H1 (cell line): ENCODE measurements around the gene SURF1. TPM values are rescaled to one million over a fixed set of nuclear protein-coding genes. Genes with fewer than 3 reads are reported as not detected.

Source experiments
- CTCF ChIA-PET: fragments of 300-600 bp; sonication (Branson Sonifier 250); formaldehyde crosslinking; loops from one replicate; lab custom pipeline; 2021; ENCODE audit not compliant: partially characterized antibody; lab: Charles Lee
- POLR2A ChIA-PET: fragments of 300-600 bp; sonication (Branson Sonifier 250); formaldehyde crosslinking; loops from one replicate; lab custom pipeline; 2021; ENCODE audit warnings: inconsistent platforms; ENCODE audit not compliant: partially characterized antibody; lab: Charles Lee
- DNase-seq, 2 experiments: peaks; one replicate each; pipeline versions ENCODE4 v3.0.0 to v3.0.0-alpha.2; 2010 to 2022; ENCODE audit warnings: low spot score in 2 of 2, low read depth in 1 of 2, mixed read lengths in 1 of 2
- FAIRE-seq: peaks from 2 replicates; lab custom pipeline; 2011; peaks lifted over from hg19 to GRCh38; lab: Jason Lieb, UNC
- H2AFZ ChIP-seq: 2 replicates; pipeline ENCODE4 v1.8.1; 2012; ENCODE audit warnings: low read length, inconsistent platforms
- H2AK5ac ChIP-seq: 2 replicates; pipeline ENCODE4 v1.6.1; 2013; ENCODE audit warnings: low read depth, low read length
- H2BK120ac ChIP-seq: replicated peaks from 2 replicates; pipeline ENCODE3; 2013; ENCODE audit warnings: low read depth, low read length, inconsistent platforms
- H2BK12ac ChIP-seq: 2 replicates; pipeline ENCODE4 v1.6.1; 2013; ENCODE audit warnings: low read depth, low read length
- H2BK15ac ChIP-seq: 2 replicates; pipeline ENCODE4 v1.6.1; 2013; ENCODE audit warnings: low read length
- H2BK20ac ChIP-seq: 2 replicates; pipeline ENCODE4 v1.6.1; 2013; ENCODE audit warnings: low read length
- H2BK5ac ChIP-seq: 2 replicates; pipeline ENCODE4 v1.6.1; 2013; ENCODE audit warnings: low read depth, low read length
- H3K14ac ChIP-seq: 2 replicates; pipeline ENCODE4 v1.6.1; 2013; ENCODE audit warnings: inconsistent platforms; ENCODE audit not compliant: insufficient read length
- H3K18ac ChIP-seq: 2 replicates; pipeline ENCODE4 v1.6.1; 2013; ENCODE audit warnings: low read length; ENCODE audit errors: extremely low read depth
- H3K23ac ChIP-seq: 2 replicates; pipeline ENCODE4 v1.6.1; 2013; ENCODE audit warnings: inconsistent platforms; ENCODE audit not compliant: insufficient read length
- H3K23me2 ChIP-seq: 2 replicates; pipeline ENCODE4 v1.6.1; 2013; ENCODE audit warnings: low read depth, low read length
- H3K27ac ChIP-seq: 2 replicates; pipeline ENCODE4 v1.6.1; 2011; ENCODE audit warnings: low read depth, low read length, inconsistent platforms
- H3K27me3 ChIP-seq, 4 experiments: replicated peaks in 1 of 4; 1 replicate in 1 of 4; 2 replicates in 3 of 4; pipeline versions ENCODE4 v1.6.1 to v1.8.1; 2011 to 2013; ENCODE audit warnings: low read length in 3 of 4, mild to moderate bottlenecking in 3 of 4, inconsistent platforms in 2 of 4, mixed read lengths in 2 of 4, moderate library complexity in 1 of 4; ENCODE audit not compliant: control insufficient read depth in 3 of 4, insufficient read depth in 3 of 4; ENCODE audit errors: extremely low read depth in 1 of 4
- H3K36me3 ChIP-seq, 4 experiments: 2 replicates each; pipeline versions ENCODE4 v1.6.1 to v1.8.1; 2011 to 2013; ENCODE audit warnings: mild to moderate bottlenecking in 4 of 4, low read length in 3 of 4, moderate library complexity in 2 of 4, control low read depth in 1 of 4, inconsistent platforms in 1 of 4; ENCODE audit not compliant: insufficient read depth in 4 of 4, control insufficient read depth in 2 of 4
- H3K4ac ChIP-seq: replicated peaks from 2 replicates; pipeline ENCODE3; 2013; ENCODE audit warnings: low read length, low read depth, mixed read lengths, inconsistent platforms; ENCODE audit not compliant: insufficient read length
- H3K4me1 ChIP-seq, 4 experiments: replicated peaks in 1 of 4; 1 replicate in 1 of 4; 2 replicates in 3 of 4; pipeline versions ENCODE4 v1.6.1 to v1.8.1; 2011 to 2013; ENCODE audit warnings: low read length in 3 of 4, inconsistent platforms in 2 of 4, mixed read lengths in 1 of 4; ENCODE audit not compliant: insufficient read depth in 4 of 4, control insufficient read depth in 3 of 4
- H3K4me2 ChIP-seq, 2 experiments: 2 replicates each; pipeline versions ENCODE4 v1.6.1 to v1.8.1; 2011 to 2013; ENCODE audit warnings: low read depth in 2 of 2, low read length in 2 of 2, control low read depth in 1 of 2, inconsistent platforms in 1 of 2, mild to moderate bottlenecking in 1 of 2; ENCODE audit not compliant: insufficient read depth in 1 of 2
- H3K4me3 ChIP-seq, 4 experiments: fragments of 200-600, 300-600 bp in 1 of 4; sonication (generic), shearing (Covaris generic), sonication (Bioruptor Twin) in 1 of 4; 2 replicates each; pipeline versions ENCODE4 v1.5.1 to v1.8.1; 2011 to 2016; ENCODE audit warnings: low read length in 4 of 4, low read depth in 3 of 4, control low read depth in 2 of 4, inconsistent platforms in 2 of 4, mild to moderate bottlenecking in 2 of 4, mixed read lengths in 1 of 4, moderate library complexity in 1 of 4; ENCODE audit not compliant: insufficient read depth in 2 of 4; ENCODE audit errors: extremely low read depth in 1 of 4
- H3K56ac ChIP-seq: replicated peaks from 2 replicates; pipeline ENCODE3; 2013; ENCODE audit warnings: low read depth, mild to moderate bottlenecking, mixed read lengths, low read length, inconsistent platforms; ENCODE audit not compliant: insufficient read length
- H3K79me1 ChIP-seq: 2 replicates; pipeline ENCODE4 v1.6.1; 2013; ENCODE audit warnings: low read depth, low read length, control low read depth
- H3K79me2 ChIP-seq, 2 experiments: 2 replicates each; pipeline versions ENCODE4 v1.6.1 to v1.8.1; 2012 to 2013; ENCODE audit warnings: low read length in 2 of 2, mild to moderate bottlenecking in 2 of 2, inconsistent platforms in 1 of 2; ENCODE audit not compliant: insufficient read depth in 2 of 2, control insufficient read depth in 1 of 2
- H3K9ac ChIP-seq, 4 experiments: replicated peaks in 1 of 4; 1 replicate in 1 of 4; 2 replicates in 3 of 4; pipeline versions ENCODE4 v1.6.1 to v1.8.1; 2011 to 2013; ENCODE audit warnings: low read depth in 3 of 4, low read length in 3 of 4, control low read depth in 2 of 4, mild to moderate bottlenecking in 2 of 4, moderate library complexity in 2 of 4, inconsistent platforms in 1 of 4; ENCODE audit errors: extremely low read depth in 1 of 4
- H3K9me3 ChIP-seq, 2 experiments: 2 replicates each; pipeline versions ENCODE4 v1.6.1 to v1.8.1; 2012 to 2013; ENCODE audit warnings: mild to moderate bottlenecking in 2 of 2, moderate library complexity in 2 of 2, control low read depth in 1 of 2, inconsistent platforms in 1 of 2, low read depth in 1 of 2, low read length in 1 of 2, mixed read lengths in 1 of 2; ENCODE audit not compliant: insufficient read depth in 2 of 2
- H4K20me1 ChIP-seq, 2 experiments: replicated peaks in 1 of 2; 2 replicates each; pipeline versions ENCODE3 to v1.8.1; 2011 to 2013; ENCODE audit warnings: inconsistent platforms in 2 of 2, low read length in 2 of 2, mild to moderate bottlenecking in 1 of 2; ENCODE audit not compliant: insufficient read depth in 2 of 2, control insufficient read depth in 1 of 2
- H4K5ac ChIP-seq: 2 replicates; pipeline ENCODE4 v1.6.1; 2013; ENCODE audit warnings: low read length, low read depth, mixed read lengths, inconsistent platforms; ENCODE audit not compliant: insufficient read length
- H4K8ac ChIP-seq: 2 replicates; pipeline ENCODE4 v1.8.0; 2013; ENCODE audit warnings: mild to moderate bottlenecking, moderate library complexity, low read length, inconsistent platforms; ENCODE audit not compliant: insufficient read depth; ENCODE audit errors: extremely low read depth
- H4K91ac ChIP-seq: replicated peaks from 2 replicates; pipeline ENCODE3; 2013; ENCODE audit warnings: low read length, mixed read lengths, inconsistent platforms; ENCODE audit not compliant: insufficient read length
- CBX8 ChIP-seq: fragments of 300-800, 300-1000 bp; sonication (generic); IDR thresholded peaks from 2 replicates; pipeline ENCODE4 v1.7.1; 2016; ENCODE audit warnings: low read depth, low read length, borderline replicate concordance
- CREB1 ChIP-seq: IDR thresholded peaks from 2 replicates; pipeline ENCODE4 v1.6.1; 2012; ENCODE audit warnings: inconsistent platforms
- CTBP2 ChIP-seq: IDR thresholded peaks from 2 replicates; pipeline ENCODE4 v1.7.0; 2011; ENCODE audit warnings: borderline replicate concordance, mild to moderate bottlenecking, moderate library complexity, mixed read lengths, low read length; ENCODE audit not compliant: insufficient read depth, insufficient read length
- EP300 ChIP-seq, 2 experiments: IDR thresholded peaks; 1 replicate in 1 of 2; 2 replicates in 1 of 2; pipeline ENCODE4 v1.6.1; 2011 to 2012; ENCODE audit warnings: low read depth in 2 of 2, low read length in 2 of 2, mild to moderate bottlenecking in 2 of 2, borderline replicate concordance in 1 of 2, inconsistent platforms in 1 of 2, moderate library complexity in 1 of 2
- HDAC2 ChIP-seq, 2 experiments: fragments of 300-600 bp in 1 of 2; sonication (generic) in 1 of 2; IDR thresholded peaks; 2 replicates each; pipeline ENCODE4 v1.6.1; 2011 to 2012; ENCODE audit warnings: low read depth in 2 of 2, low read length in 2 of 2, mild to moderate bottlenecking in 2 of 2, moderate library complexity in 2 of 2, borderline replicate concordance in 1 of 2, inconsistent platforms in 1 of 2
- KDM5A ChIP-seq: fragments of 200-600 bp; IDR thresholded peaks from 2 replicates; pipeline ENCODE4 v1.7.1; 2012; ENCODE audit warnings: mild to moderate bottlenecking, low read length, inconsistent platforms, mixed read lengths
- NANOG ChIP-seq: IDR thresholded peaks from 2 replicates; pipeline ENCODE4 v1.6.1; 2011; ENCODE audit warnings: low read length, low read depth, mild to moderate bottlenecking, inconsistent platforms; ENCODE audit not compliant: insufficient read depth, poor library complexity, severe bottlenecking
- PHF8 ChIP-seq: fragments of 200-600 bp; sonication (generic); conservative IDR thresholded peaks from 2 replicates; pipeline ENCODE4 v1.7.1; 2012; ENCODE audit warnings: low read depth, mild to moderate bottlenecking, inconsistent platforms, low read length, moderate library complexity
- ZNF274 ChIP-seq: IDR thresholded peaks from 2 replicates; pipeline ENCODE4 v1.7.0; 2012; ENCODE audit warnings: low read length, borderline replicate concordance; ENCODE audit errors: extremely low read depth
- WGBS, 2 experiments: shearing (Covaris generic) in 1 of 2; methylation state at CpG; one replicate each; pipeline versions ENCODE4 v1.1.6 to v1.1.7; 2013 to 2015; ENCODE audit warnings: low lambda C conversion rate in 2 of 2, mixed read lengths in 2 of 2, inconsistent platforms in 1 of 2, low coverage in 1 of 2, missing lambda C conversion rate in 1 of 2; ENCODE audit not compliant: insufficient replicate concordance in 2 of 2, insufficient coverage in 1 of 2, insufficient read length in 1 of 2; ENCODE audit errors: extremely low coverage in 1 of 2, missing lambda C conversion rate in 1 of 2; 5-methylcytosine and 5-hydroxymethylcytosine counted together
- polyA plus RNA-seq, 7 experiments: library from polyadenylated mRNA; depleted of rRNA in 3 of 7; stranded (reverse) in 5 of 7; unstranded in 2 of 7; fragments of >200 nt in 5 of 7; fragments of 200-250 nt in 2 of 7; gene quantifications; 1 replicate in 5 of 7; 2 replicates in 1 of 7; 4 replicates in 1 of 7; pipeline versions ENCODE4 v1.2.1 to v1.2.3, GENCODE V29; 2011 to 2013; ENCODE audit warnings: missing spikeins in 2 of 7, mixed read lengths in 2 of 7
- total RNA-seq: library from RNA; stranded (reverse); fragmentation: NEBNext Ultra II Directional; extraction: Animal tissue kit (Norgen Biotek cat#: 25700); gene quantifications from 2 replicates; pipeline ENCODE4 v1.2.1, GENCODE V29; 2021

Gene SURF1
- total and polyA plus RNA-seq, 2 of the 8 experiments (the other 6 are each of a cell fraction or from before 2014, with no cell fraction given): 43.1 to 44.7 TPM

GRCh38 chr9:133401588-133401987 is 45.3 kb upstream of the SURF1 start:
- H3K9ac ChIP-seq: no peak overlapping the region
- no peak overlapping the region for H3K4me3 ChIP-seq
- H2AFZ ChIP-seq: no peak overlapping the region
- H3K4me1 ChIP-seq: no peaks in the 10 kb centered on the region
- POLR2A ChIA-PET: interaction anchor here (1.0 to 5.6 kb wide), 4 partner anchors 14 to 59 kb away, joined by 3 to 31 read pairs (median 6); no protein-coding TSS in a partner anchor
- H4K5ac ChIP-seq: no peak overlapping the region
- H2AK5ac ChIP-seq: no peak overlapping the region
- H2BK20ac ChIP-seq: no peak overlapping the region
- no peak overlapping the region for H2BK5ac ChIP-seq
- H3K23me2 ChIP-seq: no peaks in the 10 kb centered on the region
- no peaks in the 10 kb centered on the region for H3K27me3 ChIP-seq
- 92% methylated on average over 5 of the region's 6 CpGs; no CpG with 5 or more reads in 1 of the 2 experiments for WGBS, 2 experiments
- no peak overlapping the region for H2BK120ac ChIP-seq
- H3K18ac ChIP-seq: no peak overlapping the region
- no peaks in the 10 kb centered on the region for H3K79me2 ChIP-seq
- no peak overlapping the region for H3K4ac ChIP-seq
- H2BK12ac ChIP-seq: no peak overlapping the region
- CTCF ChIA-PET: interaction anchor here (1.2 to 3.2 kb wide), 5 partner anchors 11 to 85 kb away, joined by 3 to 14 read pairs (median 4); no protein-coding TSS in a partner anchor
- no peak overlapping the region for H3K56ac ChIP-seq
- H4K8ac ChIP-seq: no peak overlapping the region
- DNase-seq: no peak
- H2BK15ac ChIP-seq: no peak overlapping the region
- no peak overlapping the region for H4K91ac ChIP-seq
- H3K36me3 ChIP-seq: peaks cover 9 to 14% (median 13%) of the 10 kb centered on the region in 4 experiments; a peak in 5 of 8 replicates
- no peak overlapping the region for H3K14ac ChIP-seq
- no peak for FAIRE-seq
- H3K23ac ChIP-seq: no peak overlapping the region
- H3K4me2 ChIP-seq: no peak overlapping the region
- H3K9me3 ChIP-seq: no peaks in the 10 kb centered on the region
- H4K20me1 ChIP-seq: peaks cover 10 to 13% of the 10 kb centered on the region in 2 experiments
- H3K79me1 ChIP-seq: no peaks in the 10 kb centered on the region
- no peak overlapping the region for H3K27ac ChIP-seq
- TF ChIP-seq PHF8: no peak
- no peak for TF ChIP-seq CTBP2
- TF ChIP-seq CBX8: no peak
- no peak for TF ChIP-seq KDM5A
- no peak for TF ChIP-seq EP300 (IDR thresholded peaks at IDR 0.05; ENCODE audit: borderline replicate concordance in 1 of 2, low read depth in 2 of 2, low read length in 2 of 2)
- TF ChIP-seq HDAC2 (IDR thresholded peaks at IDR 0.05; ENCODE audit: borderline replicate concordance in 1 of 2, low read depth in 2 of 2, low read length in 2 of 2): no peak
- no peak for TF ChIP-seq CREB1
- no peak for TF ChIP-seq NANOG
- no peak for TF ChIP-seq ZNF274
